ENCODE data around the gene PDGFC.

The PDGFC gene

GRCh38 chr4:156971676-156972378 lies at the start of gene PDGFC:
Gene PDGFC (minus strand): TSS chr4:156971799. CDS start chr4:156970903, 896 bp downstream.
- Histone ChIP-seq H3K36me3 (ENCODE audit: insufficient read depth, low read length) (no peaks in the 10 kb centered on the region), H2AFZ (ENCODE audit: low read length) (no peak within 1 kb of the TSS), H4K20me1 (ENCODE audit: insufficient read depth, low read length) (no peaks in the 10 kb centered on the region), H3K9ac (ENCODE audit: low read length) (no peak within 1 kb of the TSS), H3K79me2 (ENCODE audit: insufficient read depth, low read length) (no peaks in the 10 kb centered on the region), H3K27me3 (ENCODE audit: insufficient read depth, low read length) (no peaks in the 10 kb centered on the region), H3K27ac (ENCODE audit: low read depth, low read length, poor library complexity, severe bottlenecking) (no peak within 1 kb of the TSS), H3F3A (ENCODE audit: insufficient read depth, low read length) (no peaks in the 10 kb centered on the region), H3K9me2 (ENCODE audit: low read depth, low read length) (no peaks in the 10 kb centered on the region), H3K9me3 (ENCODE audit: low read length) (no peaks in the 10 kb centered on the region), H3K4me3 (ENCODE audit: low read depth, low read length, poor library complexity, severe bottlenecking) (no peak within 1 kb of the TSS), H3K4me2 (ENCODE audit: low read length) (no peak within 1 kb of the TSS), H3K4me1 (ENCODE audit: insufficient read depth, low read length, severe bottlenecking) (no peaks in the 10 kb centered on the region)
- TF ChIP-seq CTCF (IDR thresholded peaks at IDR 0.05; ENCODE audit: low read length) (no peak), EZH2 (IDR thresholded peaks at IDR 0.05; ENCODE audit: borderline replicate concordance, low read length) (no peak)

GRCh38 chr4:157020882-157021281 lies 49.3 kb upstream of the PDGFC start:
- Histone ChIP-seq H3K79me2 (ENCODE audit: insufficient read depth, low read length) (no peaks in the 10 kb centered on the region), H3K36me3 (ENCODE audit: insufficient read depth, low read length) (no peaks in the 10 kb centered on the region), H3K4me2 (ENCODE audit: low read length) (no peak overlapping the region), H2AFZ (ENCODE audit: low read length) (no peak overlapping the region), H3K27ac (ENCODE audit: low read depth, low read length, poor library complexity, severe bottlenecking) (no peak overlapping the region), H3K9me3 (ENCODE audit: low read length) (no peaks in the 10 kb centered on the region), H3K9ac (ENCODE audit: low read length) (no peak overlapping the region), H3K27me3 (ENCODE audit: insufficient read depth, low read length) (no peaks in the 10 kb centered on the region), H3K4me3 (ENCODE audit: low read depth, low read length, poor library complexity, severe bottlenecking) (no peak overlapping the region), H4K20me1 (ENCODE audit: insufficient read depth, low read length) (no peaks in the 10 kb centered on the region), H3F3A (ENCODE audit: insufficient read depth, low read length) (no peaks in the 10 kb centered on the region), H3K9me2 (ENCODE audit: low read depth, low read length) (no peaks in the 10 kb centered on the region), H3K4me1 (ENCODE audit: insufficient read depth, low read length, severe bottlenecking) (no peaks in the 10 kb centered on the region)
- no peak for TF ChIP-seq EZH2 (IDR thresholded peaks at IDR 0.05; ENCODE audit: borderline replicate concordance, low read length)
- TF ChIP-seq CTCF (IDR thresholded peaks at IDR 0.05; ENCODE audit: low read length), result no peak

- Histone ChIP-seq H3K9me2 (ENCODE audit: low read depth, low read length) (no peaks in the 10 kb centered on the region), H3K4me2 (ENCODE audit: low read length) (no peak overlapping the region), H3K79me2 (ENCODE audit: insufficient read depth, low read length) (no peaks in the 10 kb centered on the region), H3K9ac (ENCODE audit: low read length) (no peak overlapping the region), H3K36me3 (ENCODE audit: insufficient read depth, low read length) (no peaks in the 10 kb centered on the region), H3K4me1 (ENCODE audit: insufficient read depth, low read length, severe bottlenecking) (no peaks in the 10 kb centered on the region), H3K27ac (ENCODE audit: low read depth, low read length, poor library complexity, severe bottlenecking) (no peak overlapping the region), H3K4me3 (ENCODE audit: low read depth, low read length, poor library complexity, severe bottlenecking) (no peak overlapping the region), H3K9me3 (ENCODE audit: low read length) (no peaks in the 10 kb centered on the region), H4K20me1 (ENCODE audit: insufficient read depth, low read length) (no peaks in the 10 kb centered on the region), H3K27me3 (ENCODE audit: insufficient read depth, low read length) (no peaks in the 10 kb centered on the region), H3F3A (ENCODE audit: insufficient read depth, low read length) (no peaks in the 10 kb centered on the region), H2AFZ (ENCODE audit: low read length) (no peak overlapping the region)
- TF ChIP-seq CTCF (IDR thresholded peaks at IDR 0.05; ENCODE audit: low read length), result no peak
- no peak for TF ChIP-seq EZH2 (IDR thresholded peaks at IDR 0.05; ENCODE audit: borderline replicate concordance, low read length)
These were observed 47.4 kb upstream of the PDGFC start for GRCh38 chr4:157018920-157019490.

All from OCI-LY1 (cell line).